A673 (cell line): ENCODE results near the gene KLHDC4. TPM values are rescaled to one million over a fixed set of nuclear protein-coding genes. Genes with fewer than 3 reads are reported as not detected.

Source experiments
- BruUV-seq: library from RNA; stranded (reverse); fragments of 400-500 nt; replicated peaks from 2 replicates; lab custom pipeline; 2021; lab: Mats Ljungman, UMichigan
- CTCF ChIA-PET: fragments of 300-600 bp; sonication (Branson Sonifier 250); formaldehyde crosslinking; loops from one replicate; lab custom pipeline; 2022; ENCODE audit warnings: antibody characterized with exemption; lab: Charles Lee
- POLR2A ChIA-PET: fragments of 300-600 bp; sonication (Branson Sonifier 250); formaldehyde crosslinking; loops from one replicate; lab custom pipeline; 2022; ENCODE audit warnings: antibody characterized with exemption; ENCODE audit not compliant: low non-redundant PET; lab: Charles Lee
- DNase-seq: peaks from one replicate; pipeline ENCODE4 v3.0.0-alpha.2; 2015; ENCODE audit warnings: low spot score
- H3K27ac ChIP-seq: fragments of 200-600 bp; sonication (generic); 2 replicates; pipeline ENCODE4 v1.5.1; 2016; ENCODE audit warnings: mixed run types, low read depth, mild to moderate bottlenecking, mixed read lengths, antibody characterized with exemption, low read length; ENCODE audit not compliant: poor library complexity, severe bottlenecking
- H3K27me3 ChIP-seq: fragments of 200-600 bp; sonication (generic); replicated peaks from 2 replicates; pipeline ENCODE4 v1.6.1; 2017; ENCODE audit warnings: mixed run types, low read depth, mild to moderate bottlenecking, mixed read lengths, antibody characterized with exemption, low read length; ENCODE audit not compliant: insufficient read depth, poor library complexity
- H3K36me3 ChIP-seq: fragments of 200-600 bp; sonication (generic); 2 replicates; pipeline ENCODE4 v1.6.1; 2016; ENCODE audit warnings: mixed run types, mild to moderate bottlenecking, mixed read lengths, antibody characterized with exemption, low read length; ENCODE audit not compliant: insufficient read depth, poor library complexity, severe bottlenecking
- H3K4me1 ChIP-seq: fragments of 200-600 bp; sonication (generic); 2 replicates; pipeline ENCODE4 v1.6.1; 2017; ENCODE audit warnings: mixed run types, mild to moderate bottlenecking, mixed read lengths, antibody characterized with exemption, low read length; ENCODE audit not compliant: insufficient read depth, poor library complexity, severe bottlenecking
- H3K4me3 ChIP-seq: fragments of 200-600 bp; sonication (generic); 2 replicates; pipeline ENCODE4 v1.5.1; 2016; ENCODE audit warnings: low read depth, mixed run types, mild to moderate bottlenecking, mixed read lengths, low read length; ENCODE audit not compliant: poor library complexity, severe bottlenecking
- H3K9me3 ChIP-seq: fragments of 200-600 bp; sonication (generic); 2 replicates; pipeline ENCODE4 v1.6.1; 2016; ENCODE audit warnings: mixed run types, low read depth, mild to moderate bottlenecking, mixed read lengths, antibody characterized with exemption, low read length; ENCODE audit not compliant: poor library complexity, severe bottlenecking
- CTCF ChIP-seq: fragments of 300-800, 200-600 bp; sonication (generic); conservative IDR thresholded peaks from 2 replicates; pipeline ENCODE4 v1.5.1; 2017; ENCODE audit warnings: low read depth, mild to moderate bottlenecking, antibody characterized with exemption, low read length, moderate library complexity, mixed read lengths
- EZH2 ChIP-seq: fragments of 200-600 bp; sonication (generic); IDR thresholded peaks from 2 replicates; pipeline ENCODE4 v1.6.1; 2017; ENCODE audit warnings: borderline replicate concordance, low read depth, mild to moderate bottlenecking, mixed read lengths, antibody characterized with exemption, low read length; ENCODE audit not compliant: poor library complexity, severe bottlenecking
- intact Hi-C: fragments of 100-400 bp; cut with micrococcal nuclease; formaldehyde crosslinking; loops from one replicate; pipeline ENCODE4 v1.10.0; 2022; ENCODE audit not compliant: unreplicated experiment
- total RNA-seq: library from RNA; stranded (reverse); gene quantifications from 2 replicates; pipeline ENCODE4 v1.2.3, GENCODE V29; 2021

The KLHDC4 gene
- total RNA-seq, 1 experiment from 2014 or later, result 86.6 TPM

GRCh38 chr16:87677830-87678229 lies 88.0 kb downstream of the KLHDC4 start:
- H3K27me3 ChIP-seq, result no peaks in the 10 kb centered on the region
- ChIA-PET POLR2A (no interaction called here), CTCF (interaction anchor here (0.7 kb wide), 1 partner anchor 791 kb away, joined by 4 read pairs; no protein-coding TSS in a partner anchor)
- TF ChIP-seq EZH2 (no peak), CTCF (no peak)
- H3K9me3 ChIP-seq, result no peaks in the 10 kb centered on the region
- no peak overlapping the region for H3K4me3 ChIP-seq
- DNase-seq, result no peak
- no peaks in the 10 kb centered on the region for H3K36me3 ChIP-seq
- no peak overlapping the region for H3K27ac ChIP-seq
- BruUV-seq, result no TSS peak
- intact Hi-C loops, result no loop called here
- no peaks in the 10 kb centered on the region for H3K4me1 ChIP-seq

- POLR2A ChIA-PET, result no interaction called here
- H3K9me3 ChIP-seq, result no peaks in the 10 kb centered on the region
- no peaks in the 10 kb centered on the region for H3K4me1 ChIP-seq
- intact Hi-C loops, result no loop called here
- TF ChIP-seq EZH2 (no peak), CTCF (no peak)
- H3K36me3 ChIP-seq, result no peaks in the 10 kb centered on the region
- H3K27me3 ChIP-seq, result no peaks in the 10 kb centered on the region
- no TSS peak for BruUV-seq
- H3K4me3 ChIP-seq, result no peak overlapping the region
- DNase-seq, result no peak
- CTCF ChIA-PET, result interaction anchor here (0.5 kb wide), 1 partner anchor 236 kb away, joined by 5 read pairs; no protein-coding TSS in a partner anchor
- no peak overlapping the region for H3K27ac ChIP-seq
Observed at GRCh38 chr16:87675111-87675719, 90.6 kb downstream of the KLHDC4 start.

- intact Hi-C loops, result no loop called here
- no TSS peak for BruUV-seq
- H3K27me3 ChIP-seq, result no peaks in the 10 kb centered on the region
- no peak overlapping the region for H3K27ac ChIP-seq
- no peak for DNase-seq
- H3K9me3 ChIP-seq, result no peaks in the 10 kb centered on the region
- H3K36me3 ChIP-seq, result no peaks in the 10 kb centered on the region
- CTCF ChIA-PET, result no interaction called here
- H3K4me3 ChIP-seq, result no peak overlapping the region
- POLR2A ChIA-PET, result no interaction called here
- no peaks in the 10 kb centered on the region for H3K4me1 ChIP-seq
- TF ChIP-seq EZH2, result no peak
- TF ChIP-seq CTCF, result no peak
Observed at GRCh38 chr16:87674419-87674818, 91.4 kb downstream of the KLHDC4 start.
